Nephron (organoid): ENCODE data around the gene APBA1.

Experiments used
- H3K27ac Mint-ChIP-seq, 3 experiments: 2 replicates each; pipeline ENCODE4 v1.8.0; 2020; ENCODE audit warnings: mixed read lengths in 3 of 3, mild to moderate bottlenecking in 2 of 3, moderate library complexity in 1 of 3
- H3K27me3 Mint-ChIP-seq: 2 replicates; pipeline ENCODE4 v1.8.0; 2021; ENCODE audit warnings: low read depth, mild to moderate bottlenecking, moderate library complexity, mixed read lengths
- H3K36me3 Mint-ChIP-seq: 2 replicates; pipeline ENCODE4 v1.8.0; 2020; ENCODE audit warnings: low read depth, mixed read lengths
- H3K4me1 Mint-ChIP-seq: 2 replicates; pipeline ENCODE4 v1.8.0; 2020; ENCODE audit warnings: mixed read lengths
- H3K4me3 Mint-ChIP-seq, 3 experiments: 2 replicates each; pipeline ENCODE4 v1.8.0; 2020; ENCODE audit warnings: mild to moderate bottlenecking in 3 of 3, mixed read lengths in 3 of 3, moderate library complexity in 2 of 3
- H3K9me3 Mint-ChIP-seq: 2 replicates; pipeline ENCODE4 v1.8.0; 2020; ENCODE audit warnings: mixed read lengths
- TF ChIP-seq, protein P1 (sequence below), 3 experiments: fragments of 200-600 bp; sonication (generic); IDR thresholded peaks; one replicate each; pipeline ENCODE4 v1.5.0; 2021; ENCODE audit warnings: antibody characterized with exemption in 3 of 3; ENCODE audit not compliant: unreplicated experiment in 3 of 3

The APBA1 gene

GRCh38 chr9:69548681-69549080 lies 123.5 kb downstream of the APBA1 start:
- Mint-ChIP-seq H3K36me3 (no peaks in the 10 kb centered on the region), H3K4me1 (peaks cover 16% of the 10 kb centered on the region), H3K27ac (peak overlapping the region in 1 of 3 experiments; percentile 12), H3K4me3 (no peak overlapping the region), H3K9me3 (no peaks in the 10 kb centered on the region), H3K27me3 (peaks cover 3% of the 10 kb centered on the region)
- TF ChIP-seq, protein P1, sequence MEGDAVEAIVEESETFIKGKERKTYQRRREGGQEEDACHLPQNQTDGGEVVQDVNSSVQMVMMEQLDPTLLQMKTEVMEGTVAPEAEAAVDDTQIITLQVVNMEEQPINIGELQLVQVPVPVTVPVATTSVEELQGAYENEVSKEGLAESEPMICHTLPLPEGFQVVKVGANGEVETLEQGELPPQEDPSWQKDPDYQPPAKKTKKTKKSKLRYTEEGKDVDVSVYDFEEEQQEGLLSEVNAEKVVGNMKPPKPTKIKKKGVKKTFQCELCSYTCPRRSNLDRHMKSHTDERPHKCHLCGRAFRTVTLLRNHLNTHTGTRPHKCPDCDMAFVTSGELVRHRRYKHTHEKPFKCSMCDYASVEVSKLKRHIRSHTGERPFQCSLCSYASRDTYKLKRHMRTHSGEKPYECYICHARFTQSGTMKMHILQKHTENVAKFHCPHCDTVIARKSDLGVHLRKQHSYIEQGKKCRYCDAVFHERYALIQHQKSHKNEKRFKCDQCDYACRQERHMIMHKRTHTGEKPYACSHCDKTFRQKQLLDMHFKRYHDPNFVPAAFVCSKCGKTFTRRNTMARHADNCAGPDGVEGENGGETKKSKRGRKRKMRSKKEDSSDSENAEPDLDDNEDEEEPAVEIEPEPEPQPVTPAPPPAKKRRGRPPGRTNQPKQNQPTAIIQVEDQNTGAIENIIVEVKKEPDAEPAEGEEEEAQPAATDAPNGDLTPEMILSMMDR (IDR thresholded peaks at IDR 0.05; ENCODE audit: unreplicated experiment in 3 of 3) = no peak

DNA sequence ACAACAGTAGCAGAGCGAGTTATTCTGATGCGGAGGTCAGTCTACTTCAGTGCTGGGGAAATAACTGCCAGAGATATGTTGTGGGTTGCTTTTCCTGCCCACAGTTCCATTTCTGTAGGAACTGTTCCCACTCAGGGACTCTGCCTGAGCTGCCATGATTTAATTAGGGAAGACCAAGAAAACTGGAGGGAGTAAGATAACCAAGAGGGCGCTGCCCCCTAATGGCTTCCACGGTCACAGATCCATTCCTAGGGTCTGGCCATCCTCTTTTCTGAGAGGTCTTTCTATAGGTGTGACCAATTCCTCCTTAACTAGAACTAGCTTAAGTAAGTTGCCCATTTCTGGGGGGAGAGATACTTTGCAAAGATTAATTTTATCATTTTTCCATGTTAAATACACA lies 125.9 kb downstream of the APBA1 start:
- peaks cover 3% of the 10 kb centered on the region for H3K27me3 Mint-ChIP-seq
- H3K9me3 Mint-ChIP-seq = no peaks in the 10 kb centered on the region
- H3K36me3 Mint-ChIP-seq = no peaks in the 10 kb centered on the region
- H3K4me1 Mint-ChIP-seq = peaks cover 25% of the 10 kb centered on the region
- H3K27ac Mint-ChIP-seq = no peak overlapping the region
- TF ChIP-seq, protein P1 (IDR thresholded peaks at IDR 0.05; ENCODE audit: unreplicated experiment in 3 of 3) = peak in 1 of 3 experiments; percentile 14
- H3K4me3 Mint-ChIP-seq = no peak overlapping the region

- Mint-ChIP-seq H3K27ac (peak overlapping the region; percentile 33 to 68 (median 61)), H3K9me3 (no peaks in the 10 kb centered on the region), H3K36me3 (no peaks in the 10 kb centered on the region), H3K4me1 (peaks cover 14% of the 10 kb centered on the region), H3K4me3 (no peak overlapping the region), H3K27me3 (peaks cover 9% of the 10 kb centered on the region)
- TF ChIP-seq, protein P1 (IDR thresholded peaks at IDR 0.05; ENCODE audit: unreplicated experiment in 3 of 3) = no peak
These were observed 129.0 kb downstream of the APBA1 start for GRCh38 chr9:69542942-69543704.

DNA sequence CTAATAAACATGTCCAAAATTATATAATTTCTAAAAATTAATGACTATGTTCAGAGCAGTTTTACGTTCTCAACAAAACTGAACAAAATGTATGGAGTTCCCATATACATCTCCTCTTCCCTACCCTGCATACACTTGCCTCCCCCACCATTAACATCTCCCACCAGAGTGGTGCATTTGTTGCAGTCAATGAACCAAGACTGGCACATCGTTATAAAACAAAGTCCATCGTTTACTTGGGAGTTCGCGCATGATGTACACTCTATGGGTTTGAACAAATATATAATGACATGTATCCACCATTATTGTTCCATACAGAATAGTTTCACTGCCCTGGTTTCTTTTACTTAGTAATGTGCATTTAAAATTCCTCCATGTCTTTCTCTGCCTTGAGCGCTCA lies 130.1 kb downstream of the APBA1 start:
- Mint-ChIP-seq H3K9me3 (no peaks in the 10 kb centered on the region), H3K36me3 (no peaks in the 10 kb centered on the region), H3K4me1 (peaks cover 14% of the 10 kb centered on the region), H3K27me3 (peaks cover 10% of the 10 kb centered on the region), H3K4me3 (no peak overlapping the region), H3K27ac (no peak overlapping the region)
- TF ChIP-seq, protein P1 (IDR thresholded peaks at IDR 0.05; ENCODE audit: unreplicated experiment in 3 of 3) = no peak

GRCh38 chr9:69535911-69536310 lies 136.3 kb downstream of the APBA1 start:
- Mint-ChIP-seq H3K27ac (peak overlapping the region in 1 of 3 experiments; percentile 13), H3K27me3 (peaks cover 26% of the 10 kb centered on the region), H3K4me3 (no peak overlapping the region), H3K9me3 (no peaks in the 10 kb centered on the region), H3K4me1 (no peaks in the 10 kb centered on the region), H3K36me3 (no peaks in the 10 kb centered on the region)
- TF ChIP-seq, protein P1 (IDR thresholded peaks at IDR 0.05; ENCODE audit: unreplicated experiment in 3 of 3) = no peak
